Measurements from ENCODE around the gene SPATA6L.
A peak's percentile ranks its signal among the peaks of the same experiment; 100 is the strongest.
"Not testable (repeated sequence)": the region's sequence is repeated elsewhere in the genome, so short reads cannot be mapped to it uniquely, and the experiment has no call there.

The SPATA6L gene

GRCh38 chr9:4677392-4677791 lies 11.1 kb upstream of the SPATA6L start:
- DNase-seq (ENCODE audit: extremely low read depth in 1 of 2, low read depth in 1 of 2), result no peak

- DNase-seq (ENCODE audit: extremely low read depth in 1 of 2, low read depth in 1 of 2), result no peak
Observed at GRCh38 chr9:4674783-4675182, 8.5 kb upstream of the SPATA6L start.

GRCh38 chr9:4671737-4672136 lies 5.5 kb upstream of the SPATA6L start:
- DNase-seq (ENCODE audit: extremely low read depth in 1 of 2, low read depth in 1 of 2), result no peak

GRCh38 chr9:4670591-4670990 lies 4.3 kb upstream of the SPATA6L start:
- DNase-seq (ENCODE audit: extremely low read depth in 1 of 2, low read depth in 1 of 2), result no peak

GRCh38 chr9:4669890-4670289 lies 3.6 kb upstream of the SPATA6L start:
- DNase-seq (ENCODE audit: extremely low read depth in 1 of 2, low read depth in 1 of 2), result no peak

GRCh38 chr9:4668604-4669003 lies 2.3 kb upstream of the SPATA6L start:
- no peak for DNase-seq (ENCODE audit: extremely low read depth in 1 of 2, low read depth in 1 of 2)

GRCh38 chr9:4667681-4668080 lies 1.4 kb upstream of the SPATA6L start:
- DNase-seq (ENCODE audit: extremely low read depth in 1 of 2, low read depth in 1 of 2), result no peak

- no peak for DNase-seq (ENCODE audit: extremely low read depth in 1 of 2, low read depth in 1 of 2)
Observed at GRCh38 chr9:4665357-4665756, 923 bp downstream of the SPATA6L start.

GRCh38 chr9:4663956-4664355 lies 2.3 kb downstream of the SPATA6L start:
- DNase-seq (ENCODE audit: extremely low read depth in 1 of 2, low read depth in 1 of 2), result no peak

GRCh38 chr9:4662989-4663792 lies 3.1 kb downstream of the SPATA6L start:
- DNase-seq (ENCODE audit: extremely low read depth in 1 of 2, low read depth in 1 of 2), result no peak

- peak; percentile 38 to 66 for DNase-seq (ENCODE audit: extremely low read depth in 1 of 2, low read depth in 1 of 2)
Observed at GRCh38 chr9:4662108-4662988, 3.9 kb downstream of the SPATA6L start, which contains the start of gene PLPP6. PLPP6 (plus strand) TSS chr9:4662294; CDS start chr9:4662376, 82 bp downstream.

GRCh38 chr9:4661611-4662010 lies 4.7 kb downstream of the SPATA6L start:
- DNase-seq (ENCODE audit: extremely low read depth in 1 of 2, low read depth in 1 of 2), result no peak

- DNase-seq (ENCODE audit: extremely low read depth in 1 of 2, low read depth in 1 of 2), result no peak
Observed at GRCh38 chr9:4661165-4661564, 5.1 kb downstream of the SPATA6L start.

GRCh38 chr9:4660665-4661064 lies 5.6 kb downstream of the SPATA6L start:
- DNase-seq (ENCODE audit: extremely low read depth in 1 of 2, low read depth in 1 of 2), result not testable (repeated sequence)

GRCh38 chr9:4657426-4658159 lies 8.7 kb downstream of the SPATA6L start:
- no peak for DNase-seq (ENCODE audit: extremely low read depth in 1 of 2, low read depth in 1 of 2)

GRCh38 chr9:4656621-4657020 lies 9.7 kb downstream of the SPATA6L start:
- DNase-seq (ENCODE audit: extremely low read depth in 1 of 2, low read depth in 1 of 2), result no peak

GRCh38 chr9:4656196-4656595 lies 10.1 kb downstream of the SPATA6L start:
- DNase-seq (ENCODE audit: extremely low read depth in 1 of 2, low read depth in 1 of 2), result not testable (repeated sequence)

- DNase-seq (ENCODE audit: extremely low read depth in 1 of 2, low read depth in 1 of 2), result no peak
Observed at GRCh38 chr9:4654538-4654937, 11.7 kb downstream of the SPATA6L start.

- no peak for DNase-seq (ENCODE audit: extremely low read depth in 1 of 2, low read depth in 1 of 2)
Observed at GRCh38 chr9:4654084-4654483, 12.2 kb downstream of the SPATA6L start.

GRCh38 chr9:4642351-4642750 lies 23.9 kb downstream of the SPATA6L start:
- DNase-seq (ENCODE audit: extremely low read depth in 1 of 2, low read depth in 1 of 2), result no peak

- peak in 1 of 2 donors; percentile 20 for DNase-seq (ENCODE audit: extremely low read depth in 1 of 2, low read depth in 1 of 2)
Observed at GRCh38 chr9:4640027-4640426, 26.3 kb downstream of the SPATA6L start.
